Heart left ventricle (tissue), 13 donors: ENCODE measurements around the gene B3GALNT1.

ENCODE experiments used
- POLR2A ChIP-seq, 2 donors: fragments of 450-650 bp; IDR thresholded peaks; one replicate each; pipeline ENCODE4 v1.6.1; 2017; ENCODE audit warnings: antibody characterized with exemption in 2 of 2, mild to moderate bottlenecking in 2 of 2, moderate library complexity in 2 of 2
- TF ChIP-seq, protein P1 (sequence below), 12 donors: fragments of 200-600 bp; sonication (generic) in 4 of 12; IDR thresholded peaks; one replicate each; pipeline versions ENCODE4 v1.5.0 to v1.8.0; 2018 to 2022; ENCODE audit warnings: antibody characterized with exemption in 12 of 12, mild to moderate bottlenecking in 5 of 12
- donor health status: ischemic (EF 13 %, LVEDD 7.1; RV severe dilation, severe dysfunction).
- donor health status: DM: no; HTN: yes; CAD: no.
- donor health status: DM: no; HTN: no; CAD: no.
- donor health status: ischemic (EF 25% LVEDD 6.9; RV normal size, moderate dysfunction).
- donor health status: ischemic (EF 25% LVEDD 5.7; RV mildly dilated, moderate dysfunction).
- donor health status: ischemic (EF 35%, LVEDD 5.7; RV mildly dilated, moderate dysfunction).
- donor health status: nonischemic (EF 11% LVEDD 7.7; RV severe dilation, severe dysfunction).
- donor health status: DM: yes; HTN: yes; CAD: no.
- donor health status: PGD.
- donor health status: ischemic (EF 29% LVEDD 5.4; RV normal size, mild dysfunction).
- donor health status: nonischemic (EF 23%, LVEDD 6.1; RV moderate dilation, normal function).

DNA sequence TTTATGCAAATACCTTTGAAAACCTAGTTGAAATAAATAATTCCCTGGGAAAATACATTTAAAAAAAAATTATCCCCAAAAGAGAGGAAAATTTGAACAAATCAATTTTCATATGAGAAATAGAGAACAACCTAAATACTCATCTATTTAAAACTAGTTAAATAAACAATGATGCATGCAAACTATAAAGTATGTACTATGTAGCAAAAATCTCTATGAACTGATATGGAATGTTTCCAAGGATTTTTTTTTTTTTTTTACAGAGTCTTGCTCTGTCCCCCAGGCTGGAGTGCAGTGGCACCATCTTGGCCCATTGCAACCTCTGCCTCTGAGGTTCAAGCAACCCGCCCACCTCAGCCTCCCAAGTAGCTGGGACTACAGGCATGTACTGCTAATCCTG is 27.2 kb upstream of the B3GALNT1 start:
- TF ChIP-seq, protein P1, sequence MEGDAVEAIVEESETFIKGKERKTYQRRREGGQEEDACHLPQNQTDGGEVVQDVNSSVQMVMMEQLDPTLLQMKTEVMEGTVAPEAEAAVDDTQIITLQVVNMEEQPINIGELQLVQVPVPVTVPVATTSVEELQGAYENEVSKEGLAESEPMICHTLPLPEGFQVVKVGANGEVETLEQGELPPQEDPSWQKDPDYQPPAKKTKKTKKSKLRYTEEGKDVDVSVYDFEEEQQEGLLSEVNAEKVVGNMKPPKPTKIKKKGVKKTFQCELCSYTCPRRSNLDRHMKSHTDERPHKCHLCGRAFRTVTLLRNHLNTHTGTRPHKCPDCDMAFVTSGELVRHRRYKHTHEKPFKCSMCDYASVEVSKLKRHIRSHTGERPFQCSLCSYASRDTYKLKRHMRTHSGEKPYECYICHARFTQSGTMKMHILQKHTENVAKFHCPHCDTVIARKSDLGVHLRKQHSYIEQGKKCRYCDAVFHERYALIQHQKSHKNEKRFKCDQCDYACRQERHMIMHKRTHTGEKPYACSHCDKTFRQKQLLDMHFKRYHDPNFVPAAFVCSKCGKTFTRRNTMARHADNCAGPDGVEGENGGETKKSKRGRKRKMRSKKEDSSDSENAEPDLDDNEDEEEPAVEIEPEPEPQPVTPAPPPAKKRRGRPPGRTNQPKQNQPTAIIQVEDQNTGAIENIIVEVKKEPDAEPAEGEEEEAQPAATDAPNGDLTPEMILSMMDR (IDR thresholded peaks at IDR 0.05), result no peak
- TF ChIP-seq POLR2A (IDR thresholded peaks at IDR 0.05), result no peak
